Subcutaneous abdominal adipose tissue (tissue), 5 donors: ENCODE data around the gene GAS7.

Experiments
- H3K27ac ChIP-seq: one replicate; pipeline ENCODE4 v1.7.0; 2013; ENCODE audit warnings: low read depth, mild to moderate bottlenecking, inconsistent platforms, low read length, moderate library complexity
- H3K27me3 ChIP-seq, 5 donors: one replicate each; pipeline ENCODE4 v1.7.0; 2013; ENCODE audit warnings: low read length in 5 of 5, inconsistent platforms in 1 of 5; ENCODE audit not compliant: control insufficient read depth in 5 of 5, insufficient read depth in 4 of 5
- H3K36me3 ChIP-seq, 5 donors: one replicate each; pipeline ENCODE4 v1.7.0; 2013; ENCODE audit warnings: low read length in 5 of 5; ENCODE audit not compliant: control insufficient read depth in 5 of 5, insufficient read depth in 5 of 5
- H3K4me1 ChIP-seq, 5 donors: one replicate each; pipeline ENCODE4 v1.7.0; 2013; ENCODE audit warnings: low read length in 5 of 5, mild to moderate bottlenecking in 3 of 5, moderate library complexity in 1 of 5; ENCODE audit not compliant: control insufficient read depth in 5 of 5, insufficient read depth in 5 of 5
- H3K4me3 ChIP-seq, 5 donors: one replicate each; pipeline ENCODE4 v1.7.0; 2013; ENCODE audit warnings: low read length in 5 of 5, low read depth in 1 of 5
- H3K9ac ChIP-seq, 5 donors: one replicate each; pipeline ENCODE4 v1.7.0; 2013; ENCODE audit warnings: low read length in 5 of 5, mild to moderate bottlenecking in 4 of 5, moderate library complexity in 3 of 5
- H3K9me3 ChIP-seq, 5 donors: one replicate each; pipeline ENCODE4 v1.7.0; 2013; ENCODE audit warnings: low read length in 5 of 5; ENCODE audit not compliant: control insufficient read depth in 5 of 5
- donor health status: healthy.
- donor health status: healthy.
- donor health status: healthy.
- donor health status: healthy.
- donor health status: healthy.

GAS7 gene

DNA sequence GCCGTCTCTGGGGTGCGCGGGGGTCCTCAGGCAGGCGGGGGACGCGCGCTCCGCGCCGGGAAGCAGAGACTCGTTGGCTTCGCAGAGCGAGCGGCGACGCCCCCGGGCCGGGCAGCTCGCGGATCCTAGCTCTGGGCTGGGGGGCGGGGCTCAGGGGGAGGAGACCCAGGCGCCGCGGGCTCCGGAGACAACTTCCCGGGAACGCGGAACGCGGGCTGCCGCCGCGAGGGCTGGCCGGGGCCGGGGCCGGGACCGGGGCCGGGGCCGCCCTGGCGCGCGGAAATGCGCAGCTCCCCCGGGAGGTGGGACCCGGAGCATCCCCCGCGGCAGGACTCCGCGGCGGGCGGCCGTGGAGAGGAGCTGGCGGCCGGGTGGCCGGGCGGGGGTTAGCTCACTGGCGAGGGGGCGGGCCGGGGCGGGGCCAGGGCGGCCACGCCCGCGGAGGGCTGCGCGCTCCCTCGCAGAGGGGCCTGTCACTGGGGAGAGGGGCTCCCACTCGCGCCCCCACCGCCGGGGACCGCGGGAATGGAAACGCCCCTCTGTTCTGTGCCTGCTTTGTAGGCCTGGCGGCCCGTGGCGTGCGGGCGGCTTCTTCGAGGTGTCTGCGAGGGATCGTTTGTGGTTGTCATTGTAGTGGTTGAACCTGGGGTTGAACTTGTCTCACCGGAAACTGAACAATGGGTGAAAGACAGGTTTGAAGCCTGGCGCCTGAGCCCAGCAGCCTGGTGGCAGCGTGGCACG is at the start of gene GAS7:
Gene GAS7, minus strand, starts transcription at position 98 of the 741 bp plus-strand sequence.
- H3K27me3 ChIP-seq: peaks cover 4 to 20% (median 13%) of the 10 kb centered on the region in 5 donors
- peaks cover 3 to 18% (median 8%) of the 10 kb centered on the region in 5 donors for H3K9me3 ChIP-seq
- no peaks in the 10 kb centered on the region for H3K36me3 ChIP-seq
- peak within 1 kb of the TSS in 4 of 5 donors; percentile 54 to 75 (median 66) for H3K9ac ChIP-seq
- H3K4me1 ChIP-seq: peaks cover 0 to 39% (median 24%) of the 10 kb centered on the region in 5 donors
- peak within 1 kb of the TSS in 4 of 5 donors; percentile 68 to 78 (median 74) for H3K4me3 ChIP-seq
- H3K27ac ChIP-seq: peak within 1 kb of the TSS; percentile 2

DNA sequence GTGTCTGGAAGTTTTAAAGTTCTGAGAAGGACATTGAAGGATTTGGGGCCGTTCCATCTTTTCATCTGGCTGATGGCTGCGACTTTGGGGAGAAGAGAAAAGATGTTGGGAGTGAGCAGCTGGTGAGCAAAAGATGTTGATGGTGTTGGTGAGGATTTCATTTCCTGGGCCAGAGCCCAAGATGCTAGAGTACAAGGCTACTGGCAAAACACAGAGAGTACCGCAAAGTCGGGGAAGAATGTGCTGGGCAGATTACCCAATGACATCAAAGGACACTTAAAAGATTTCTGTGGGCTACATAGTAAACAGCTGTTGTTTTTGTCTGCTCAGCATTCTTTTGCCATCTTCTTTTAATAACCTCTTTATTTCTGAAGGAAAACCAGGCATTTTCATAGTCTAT is 49.4 kb upstream of the GAS7 start:
- Histone ChIP-seq H3K4me1 (no peaks in the 10 kb centered on the region), H3K4me3 (no peak overlapping the region), H3K9me3 (no peaks in the 10 kb centered on the region), H3K27me3 (peaks cover 0 to 4% (median 0%) of the 10 kb centered on the region in 5 donors), H3K9ac (no peak overlapping the region), H3K27ac (no peak overlapping the region), H3K36me3 (no peaks in the 10 kb centered on the region)

DNA sequence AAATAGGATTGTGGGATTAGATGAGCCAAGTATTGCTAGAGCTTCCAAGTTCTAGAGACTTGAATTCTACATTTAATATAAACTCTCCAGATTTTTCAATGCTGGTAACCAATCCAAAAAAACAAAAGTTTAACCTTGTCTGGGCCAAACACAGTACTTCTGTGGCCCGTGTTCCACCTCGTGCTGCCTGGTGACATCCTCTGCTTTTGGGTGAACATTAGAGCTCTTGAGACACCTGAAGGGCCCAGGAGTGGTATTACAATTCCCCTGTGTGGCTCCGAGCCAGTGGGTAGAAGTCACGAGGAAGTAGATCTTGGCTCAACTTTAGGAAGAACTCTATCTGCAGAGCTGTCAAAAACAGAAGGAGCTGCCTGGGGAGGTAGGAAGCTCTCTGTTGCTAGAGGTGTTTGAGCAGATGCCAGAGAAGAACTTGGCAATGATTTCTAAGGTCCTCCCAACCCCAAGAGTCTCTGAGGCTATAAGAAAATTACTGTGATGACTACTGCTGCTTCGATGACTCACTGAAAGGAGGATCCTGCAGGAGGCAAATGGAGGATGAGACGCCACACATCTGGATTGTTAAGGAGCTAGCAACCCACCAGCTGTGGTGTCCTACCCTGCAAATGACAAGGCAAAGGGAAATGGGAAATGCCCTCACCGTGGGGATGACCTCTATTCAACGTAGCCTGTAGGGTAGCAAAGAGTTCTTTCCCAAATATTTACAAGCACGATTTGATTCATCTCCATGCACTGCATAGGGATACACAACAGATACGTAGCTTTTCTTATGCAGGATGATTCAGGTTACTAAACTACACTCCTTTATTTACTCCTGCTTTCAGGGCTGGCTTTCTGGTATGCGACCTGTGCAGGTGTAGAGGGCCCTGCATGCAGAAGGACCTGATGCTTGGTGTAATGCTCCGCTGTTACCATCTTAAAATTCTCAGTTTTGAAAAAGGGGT is 45.8 kb upstream of the GAS7 start:
- Histone ChIP-seq H3K4me3 (no peak overlapping the region), H3K36me3 (no peaks in the 10 kb centered on the region), H3K27ac (no peak overlapping the region)

GRCh38 chr17:10241781-10242180 is 43.4 kb upstream of the GAS7 start:
- Histone ChIP-seq H3K9ac (no peak overlapping the region), H3K36me3 (no peaks in the 10 kb centered on the region), H3K9me3 (no peaks in the 10 kb centered on the region), H3K4me3 (no peak overlapping the region), H3K27me3 (no peaks in the 10 kb centered on the region), H3K27ac (no peak overlapping the region), H3K4me1 (no peaks in the 10 kb centered on the region)

More for the DNA sequence above, 45.8 kb upstream of the GAS7 start:
- peaks cover 0 to 4% (median 0%) of the 10 kb centered on the region in 5 donors for H3K27me3 ChIP-seq
- no peaks in the 10 kb centered on the region for H3K9me3 ChIP-seq
- no peaks in the 10 kb centered on the region for H3K4me1 ChIP-seq
- no peak overlapping the region for H3K9ac ChIP-seq

DNA sequence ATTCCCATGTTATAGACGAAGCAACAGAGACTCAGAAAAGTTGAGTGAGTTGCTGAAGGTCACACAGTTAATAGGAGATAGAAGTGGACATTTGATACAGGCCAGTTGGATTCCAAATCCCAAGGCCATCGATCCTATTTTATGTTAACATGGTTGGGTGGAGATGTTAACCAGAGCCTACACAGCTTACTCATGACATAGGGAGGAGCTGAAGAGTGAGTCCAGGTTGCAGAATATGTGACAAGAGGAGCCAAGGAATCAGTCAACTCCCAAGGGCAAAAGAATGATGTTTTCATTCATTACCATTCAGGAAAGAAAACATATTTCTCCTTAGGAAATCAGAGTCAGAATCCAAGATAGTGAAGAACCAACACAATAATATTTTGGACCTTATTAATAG is 40.3 kb upstream of the GAS7 start:
- Histone ChIP-seq H3K9me3 (no peaks in the 10 kb centered on the region), H3K27me3 (no peaks in the 10 kb centered on the region), H3K4me3 (no peak overlapping the region), H3K9ac (no peak overlapping the region), H3K27ac (no peak overlapping the region), H3K36me3 (no peaks in the 10 kb centered on the region), H3K4me1 (no peaks in the 10 kb centered on the region)

- Histone ChIP-seq H3K36me3 (no peaks in the 10 kb centered on the region), H3K27me3 (no peaks in the 10 kb centered on the region), H3K27ac (no peak overlapping the region), H3K9ac (no peak overlapping the region), H3K4me3 (no peak overlapping the region), H3K9me3 (peaks cover 0 to 8% (median 4%) of the 10 kb centered on the region in 5 donors), H3K4me1 (no peaks in the 10 kb centered on the region)
Observed at GRCh38 chr17:10234033-10234432, 35.6 kb upstream of the GAS7 start.

GRCh38 chr17:10233161-10233560 is 34.8 kb upstream of the GAS7 start:
- H3K27ac ChIP-seq: no peak overlapping the region
- H3K9me3 ChIP-seq: peaks cover 0 to 8% (median 4%) of the 10 kb centered on the region in 5 donors
- no peak overlapping the region for H3K4me3 ChIP-seq
- no peaks in the 10 kb centered on the region for H3K27me3 ChIP-seq
- no peaks in the 10 kb centered on the region for H3K36me3 ChIP-seq
- H3K9ac ChIP-seq: no peak overlapping the region
- H3K4me1 ChIP-seq: no peaks in the 10 kb centered on the region

- H3K36me3 ChIP-seq: no peaks in the 10 kb centered on the region
Observed at GRCh38 chr17:10229181-10229580, 30.8 kb upstream of the GAS7 start.

DNA sequence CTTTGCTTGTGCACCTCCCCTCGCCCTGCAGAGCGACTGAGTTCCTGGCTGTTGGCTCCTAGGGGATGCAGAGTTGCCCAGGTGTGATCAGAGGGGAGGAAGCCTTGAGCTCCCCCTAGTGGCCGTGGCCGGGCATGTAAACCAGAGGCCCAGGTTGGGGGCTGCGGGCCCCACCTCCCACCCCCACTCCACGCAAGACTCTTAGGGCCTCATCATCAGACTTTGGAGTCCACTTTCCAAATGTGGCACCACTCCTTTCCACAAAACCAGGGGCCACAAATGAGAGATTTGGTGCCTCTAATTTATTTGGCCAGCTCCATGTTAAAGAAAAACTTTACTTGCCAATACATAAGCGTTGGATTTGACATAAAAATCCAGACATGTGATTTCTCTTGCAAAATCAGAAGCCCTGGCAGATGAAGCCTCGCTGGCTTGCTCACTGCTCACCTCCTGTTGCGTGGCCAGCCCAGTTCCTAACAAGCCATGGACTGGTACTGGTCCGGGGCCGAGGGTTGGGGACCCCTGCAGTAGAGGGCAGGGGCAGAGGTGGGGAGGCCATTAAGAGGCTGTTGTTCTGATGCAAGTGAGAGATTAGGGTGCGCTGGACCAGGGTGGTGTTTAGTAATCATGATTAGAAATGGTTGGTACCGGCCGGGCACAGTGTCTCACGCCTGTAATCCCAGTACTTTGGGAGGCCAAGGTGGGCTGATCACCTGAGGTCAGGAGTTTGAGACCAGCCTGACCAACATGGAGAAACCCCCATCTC is 28.7 kb upstream of the GAS7 start:
- Histone ChIP-seq H3K4me1 (no peaks in the 10 kb centered on the region), H3K9ac (no peak overlapping the region), H3K27me3 (no peaks in the 10 kb centered on the region), H3K9me3 (peaks cover 0 to 11% (median 8%) of the 10 kb centered on the region in 5 donors), H3K36me3 (no peaks in the 10 kb centered on the region), H3K27ac (no peak overlapping the region), H3K4me3 (no peak overlapping the region)

More at GRCh38 chr17:10229181-10229580, 30.8 kb upstream of the GAS7 start:
- H3K4me3 ChIP-seq: no peak overlapping the region
- no peak overlapping the region for H3K9ac ChIP-seq
- H3K27ac ChIP-seq: no peak overlapping the region
- H3K9me3 ChIP-seq: peaks cover 0 to 8% (median 4%) of the 10 kb centered on the region in 5 donors
- H3K27me3 ChIP-seq: no peaks in the 10 kb centered on the region
- H3K4me1 ChIP-seq: no peaks in the 10 kb centered on the region
